ENCODE measurements around the gene FDCSP.
"Not testable (repeated sequence)": the region's sequence is repeated elsewhere in the genome, so short reads cannot be mapped to it uniquely, and the experiment has no call there.

FDCSP gene

DNA sequence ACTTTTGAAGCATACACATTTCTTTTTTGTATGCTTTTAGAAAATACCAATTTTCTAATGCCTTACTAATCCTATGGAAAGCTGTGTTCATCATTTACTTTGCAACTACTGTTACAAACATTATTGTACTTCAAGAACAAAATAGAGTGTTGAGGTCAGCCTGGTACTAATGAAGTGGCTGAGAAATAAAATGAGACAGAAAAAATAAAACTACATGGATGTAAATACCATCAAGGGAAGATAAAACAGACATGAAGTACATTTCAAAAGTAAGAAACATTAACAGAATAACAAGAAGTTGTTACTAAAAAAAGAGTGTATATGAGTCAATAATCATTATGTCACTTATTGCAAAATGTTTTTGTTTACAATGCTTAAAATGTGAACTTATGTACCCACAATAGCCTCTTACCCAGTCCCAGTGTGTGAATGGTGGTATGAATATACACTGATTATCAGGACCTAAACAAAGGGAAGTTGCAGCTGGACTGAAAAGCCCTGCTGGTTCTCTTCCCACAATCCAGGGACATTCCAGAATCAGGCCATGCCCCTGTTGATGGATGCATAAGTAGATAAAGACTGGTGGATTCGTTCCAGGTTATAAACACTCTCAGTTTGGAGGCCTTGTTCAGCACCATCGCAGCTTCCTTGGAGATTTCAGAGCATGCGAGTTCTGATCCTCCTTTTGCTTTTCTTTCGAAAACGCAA lies 14.1 kb downstream of the FDCSP start:
- no peak for DNase-seq

DNA sequence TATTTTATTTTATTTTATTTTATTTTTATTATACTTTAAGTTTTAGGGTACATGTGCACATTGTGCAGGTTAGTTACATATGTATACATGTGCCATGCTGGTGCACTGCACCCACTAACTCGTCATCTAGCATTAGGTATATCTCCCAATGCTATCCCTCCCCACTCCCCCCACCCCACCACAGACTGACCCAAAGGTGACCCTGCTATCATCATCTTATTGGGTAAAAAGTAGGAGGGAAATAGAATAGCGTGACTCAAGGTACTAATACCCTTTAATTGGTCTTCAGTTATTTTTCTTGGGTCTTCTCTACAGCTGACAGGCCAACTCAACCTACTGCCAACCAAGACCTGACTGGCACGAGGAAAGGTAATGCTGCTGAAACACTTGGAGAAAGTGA lies 16.4 kb downstream of the FDCSP start, which contains the start of gene CSN3:
Gene CSN3, plus strand, starts transcription at position 301 of the 400 bp plus-strand sequence. CDS start 2,223 bp downstream, outside the sequence.
- DNase-seq: not testable (repeated sequence)

DNA sequence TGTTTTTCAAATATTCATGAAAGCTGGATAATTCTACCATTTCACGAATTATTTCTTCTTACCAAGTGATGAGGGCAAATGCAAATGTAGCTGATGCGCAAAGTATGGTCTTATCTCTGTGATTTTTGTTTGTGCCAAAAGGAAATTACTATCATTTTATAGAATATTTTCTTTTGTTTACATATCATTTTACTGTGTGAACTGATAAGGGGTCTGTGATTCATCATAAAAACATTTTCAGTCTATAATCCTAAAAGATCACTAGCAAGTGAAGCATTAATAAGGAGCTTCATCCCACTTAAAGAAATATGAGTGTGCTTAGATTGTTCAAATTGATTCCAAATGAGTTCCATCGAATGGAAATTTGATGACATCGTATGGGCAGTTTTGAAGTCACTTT lies 17.2 kb downstream of the FDCSP start:
- no peak for DNase-seq

DNA sequence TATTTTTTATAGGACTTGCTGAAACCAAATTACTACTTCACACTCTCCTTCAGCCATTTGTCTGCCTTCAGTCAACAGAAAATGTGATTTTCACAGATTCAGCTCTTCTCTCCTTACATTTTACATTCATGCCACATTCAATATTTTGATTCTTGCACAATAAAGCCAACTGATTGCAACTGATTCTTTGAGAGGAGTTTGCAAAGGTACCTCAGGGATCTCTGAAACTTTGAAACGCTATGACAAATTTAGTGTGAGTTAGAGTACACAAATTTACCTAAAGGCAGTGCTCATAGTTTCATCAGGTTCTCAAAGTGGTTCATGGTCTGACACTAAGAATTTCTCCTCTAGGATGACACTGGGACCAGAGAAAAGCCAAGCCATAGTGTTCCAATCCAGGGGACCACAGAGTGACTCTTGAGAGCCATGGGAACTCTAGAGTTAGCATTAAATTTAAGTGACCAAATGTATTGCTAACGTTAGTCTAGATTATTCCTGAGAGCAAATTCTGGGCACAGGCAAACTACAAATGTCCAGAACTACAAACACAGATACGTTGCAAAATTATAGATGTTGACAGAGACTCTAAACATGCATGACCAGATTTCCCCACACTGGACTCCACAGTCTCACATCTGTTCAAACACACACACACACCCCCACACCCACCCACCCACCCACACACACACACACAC lies 25.5 kb downstream of the FDCSP start:
- DNase-seq: no peak

DNA sequence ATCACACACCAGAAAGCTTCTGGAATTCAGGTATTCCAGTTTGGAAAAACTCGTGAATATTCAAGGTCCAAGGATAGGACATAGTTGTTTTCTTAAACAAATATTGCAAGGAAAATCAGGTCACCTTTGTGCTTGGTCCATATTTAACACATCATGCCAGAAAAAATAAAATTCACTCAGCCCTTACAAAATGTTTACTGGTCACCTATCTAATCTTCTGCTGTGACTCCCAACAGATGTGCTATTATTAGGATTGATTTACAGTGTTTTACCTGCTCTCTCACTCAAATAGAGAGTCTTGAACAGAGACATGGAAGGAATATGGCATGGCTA lies 26.0 kb downstream of the FDCSP start:
- DNase-seq: no peak

DNA sequence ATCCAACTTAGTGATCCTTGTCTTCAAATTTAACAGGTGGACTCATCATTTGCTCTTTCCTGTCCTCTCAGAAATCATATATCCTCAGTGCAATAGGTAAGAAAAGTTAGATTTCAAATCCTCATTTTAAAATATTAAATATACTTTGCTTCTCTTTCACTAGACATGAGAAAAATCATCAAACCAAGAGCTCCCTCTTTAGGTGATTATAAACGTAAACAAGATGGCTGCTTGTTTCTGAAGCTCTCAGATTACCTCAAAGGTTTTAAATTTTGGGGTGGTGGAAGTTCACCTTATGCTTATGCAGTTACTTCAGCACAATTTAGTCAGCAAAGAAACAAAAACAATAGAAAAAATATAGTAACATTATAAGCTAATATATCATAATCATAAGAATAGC lies 43.8 kb downstream of the FDCSP start:
- peak; percentile 45 for DNase-seq

DNA sequence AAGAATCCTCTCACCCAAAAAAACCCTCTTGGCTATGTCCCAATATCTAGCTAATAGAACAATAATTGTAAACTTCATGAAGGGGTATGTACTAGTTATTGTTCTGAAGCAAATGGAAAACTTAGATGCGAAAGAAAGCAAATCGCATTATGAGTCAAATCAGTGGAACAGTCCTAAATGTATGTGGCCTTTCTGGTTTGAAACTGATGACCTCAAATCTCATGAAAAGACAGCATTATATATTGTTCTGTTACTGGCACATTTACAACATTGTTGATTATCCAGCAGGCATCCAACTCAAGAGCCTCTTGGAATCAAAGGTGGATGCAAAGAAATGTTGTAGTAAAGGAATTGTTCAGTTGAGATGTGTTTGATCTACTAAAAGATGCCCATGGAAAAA lies 51.2 kb downstream of the FDCSP start:
- no peak for DNase-seq

DNA sequence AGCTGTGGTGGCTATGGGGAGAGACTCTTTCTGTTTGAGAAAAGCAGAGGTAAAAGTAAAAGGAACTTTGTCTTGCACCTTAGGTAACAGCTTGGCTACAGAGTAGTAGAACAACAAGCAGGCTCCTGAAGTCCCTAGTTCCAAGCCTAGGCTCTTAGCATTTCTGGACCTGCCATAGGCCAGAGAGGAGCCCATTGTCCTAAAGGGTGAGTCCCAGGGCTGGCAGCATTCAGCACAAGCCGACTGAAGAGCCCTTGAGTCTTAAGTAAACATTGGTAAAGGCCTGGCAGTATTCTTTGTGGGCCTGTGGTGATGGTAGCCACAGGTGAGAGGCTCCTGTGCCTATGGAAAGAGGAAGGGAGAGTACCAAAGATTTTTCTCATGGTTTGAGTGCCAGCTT lies 54.6 kb downstream of the FDCSP start:
- peak; percentile 96 for DNase-seq

Measured in DMS53 (cell line).